Ovary (tissue), 3 donors: Measurements from ENCODE around the gene CCSER2.

ENCODE experiments used
- CTCF ChIP-seq, 3 donors: fragments of 450-650 bp in 2 of 3; fragments of 200-600 bp in 1 of 3; IDR thresholded peaks; one replicate each; pipeline versions ENCODE4 v1.5.1 to v1.8.0; 2016 to 2022; ENCODE audit warnings: antibody characterized with exemption in 3 of 3, mild to moderate bottlenecking in 1 of 3
- EP300 ChIP-seq: sonication (generic); formaldehyde crosslinking; IDR thresholded peaks from one replicate; pipeline ENCODE4 v1.6.1; 2017; ENCODE audit warnings: antibody characterized with exemption
- POLR2A ChIP-seq: fragments of 450-650 bp; IDR thresholded peaks from one replicate; pipeline ENCODE4 v1.6.1; 2017; ENCODE audit warnings: antibody characterized with exemption, mild to moderate bottlenecking, moderate library complexity
- donor health status: DM: no; HTN: no; CAD: no.

GRCh38 chr10:84310470-84310869, 17.9 kb upstream of the CCSER2 start:
- no peak for TF ChIP-seq POLR2A
- no peak for TF ChIP-seq CTCF (IDR thresholded peaks at IDR 0.05)
- TF ChIP-seq EP300, result no peak
